OCI-LY1 (cell line): ENCODE measurements around the gene TOR3A.
"Not testable (repeated sequence)": the region's sequence is repeated elsewhere in the genome, so short reads cannot be mapped to it uniquely, and the experiment has no call there.

Experiments used
- H2AFZ ChIP-seq: fragments of 200-600 bp; sonication (generic), shearing (Covaris generic); 2 replicates; pipeline ENCODE4 v1.6.0; 2014; ENCODE audit warnings: antibody characterized with exemption, mild to moderate bottlenecking, low read length
- H3F3A ChIP-seq: fragments of 200-600 bp; sonication (generic), shearing (Covaris generic); 2 replicates; pipeline ENCODE4 v1.6.0; 2014; ENCODE audit warnings: mild to moderate bottlenecking, antibody characterized with exemption, low read length, moderate library complexity; ENCODE audit not compliant: insufficient read depth
- H3K27ac ChIP-seq: fragments of 200-600 bp; sonication (generic); 2 replicates; pipeline ENCODE4 v1.5.1; 2014; ENCODE audit warnings: low read length, mixed run types, mild to moderate bottlenecking, low read depth; ENCODE audit not compliant: poor library complexity, severe bottlenecking
- H3K27me3 ChIP-seq: fragments of 200-600 bp; sonication (generic); 2 replicates; pipeline ENCODE4 v1.6.0; 2014; ENCODE audit warnings: antibody characterized with exemption, mild to moderate bottlenecking, low read length, moderate library complexity; ENCODE audit not compliant: insufficient read depth
- H3K36me3 ChIP-seq: fragments of 200-600 bp; sonication (generic); 2 replicates; pipeline ENCODE4 v1.6.1; 2014; ENCODE audit warnings: mild to moderate bottlenecking, antibody characterized with exemption, low read length, moderate library complexity, mixed read lengths; ENCODE audit not compliant: insufficient read depth
- H3K4me1 ChIP-seq: fragments of 200-600 bp; sonication (generic); 2 replicates; pipeline ENCODE4 v1.5.1; 2014; ENCODE audit warnings: mild to moderate bottlenecking, low read length, moderate library complexity; ENCODE audit not compliant: insufficient read depth, severe bottlenecking
- H3K4me2 ChIP-seq: fragments of 200-600 bp; sonication (generic), shearing (Covaris generic); 2 replicates; pipeline ENCODE4 v1.6.1; 2014; ENCODE audit warnings: low read length
- H3K4me3 ChIP-seq: fragments of 200-600 bp; sonication (generic); 2 replicates; pipeline ENCODE4 v1.5.1; 2014; ENCODE audit warnings: low read length, low read depth, mild to moderate bottlenecking, mixed read lengths; ENCODE audit not compliant: poor library complexity, severe bottlenecking
- H3K79me2 ChIP-seq: fragments of 200-600 bp; shearing (Covaris generic); 2 replicates; pipeline ENCODE4 v1.6.1; 2016; ENCODE audit warnings: mixed run types, low read length, mixed read lengths; ENCODE audit not compliant: insufficient read depth
- H3K9ac ChIP-seq: fragments of 200-600 bp; sonication (generic), shearing (Covaris generic); 2 replicates; pipeline ENCODE4 v1.6.1; 2014; ENCODE audit warnings: mild to moderate bottlenecking, low read length, mixed read lengths
- H3K9me2 ChIP-seq: fragments of 200-600 bp; sonication (generic), shearing (Covaris generic); 2 replicates; pipeline ENCODE4 v1.6.1; 2014; ENCODE audit warnings: low read depth, mild to moderate bottlenecking, low read length, mixed read lengths
- H3K9me3 ChIP-seq: fragments of 200-600 bp; shearing (Covaris generic); 2 replicates; pipeline ENCODE4 v1.6.1; 2014; ENCODE audit warnings: low read length, mixed read lengths
- H4K20me1 ChIP-seq: fragments of 200-600 bp; sonication (generic), shearing (Covaris generic); 2 replicates; pipeline ENCODE4 v1.6.0; 2016; ENCODE audit warnings: mild to moderate bottlenecking, low read length; ENCODE audit not compliant: insufficient read depth
- EZH2 ChIP-seq: fragments of 200-600 bp; sonication (generic), shearing (Covaris generic); IDR thresholded peaks from 2 replicates; pipeline ENCODE4 v1.8.0; 2017; ENCODE audit warnings: borderline replicate concordance, mixed run types, mild to moderate bottlenecking, antibody characterized with exemption, low read length, moderate library complexity, mixed read lengths
- TF ChIP-seq, protein P1 (sequence below): fragments of 200-600 bp; sonication (generic), shearing (Covaris generic); IDR thresholded peaks from 2 replicates; pipeline ENCODE4 v1.5.1; 2017; ENCODE audit warnings: mild to moderate bottlenecking, antibody characterized with exemption, low read length, moderate library complexity, mixed read lengths

TOR3A gene

DNA sequence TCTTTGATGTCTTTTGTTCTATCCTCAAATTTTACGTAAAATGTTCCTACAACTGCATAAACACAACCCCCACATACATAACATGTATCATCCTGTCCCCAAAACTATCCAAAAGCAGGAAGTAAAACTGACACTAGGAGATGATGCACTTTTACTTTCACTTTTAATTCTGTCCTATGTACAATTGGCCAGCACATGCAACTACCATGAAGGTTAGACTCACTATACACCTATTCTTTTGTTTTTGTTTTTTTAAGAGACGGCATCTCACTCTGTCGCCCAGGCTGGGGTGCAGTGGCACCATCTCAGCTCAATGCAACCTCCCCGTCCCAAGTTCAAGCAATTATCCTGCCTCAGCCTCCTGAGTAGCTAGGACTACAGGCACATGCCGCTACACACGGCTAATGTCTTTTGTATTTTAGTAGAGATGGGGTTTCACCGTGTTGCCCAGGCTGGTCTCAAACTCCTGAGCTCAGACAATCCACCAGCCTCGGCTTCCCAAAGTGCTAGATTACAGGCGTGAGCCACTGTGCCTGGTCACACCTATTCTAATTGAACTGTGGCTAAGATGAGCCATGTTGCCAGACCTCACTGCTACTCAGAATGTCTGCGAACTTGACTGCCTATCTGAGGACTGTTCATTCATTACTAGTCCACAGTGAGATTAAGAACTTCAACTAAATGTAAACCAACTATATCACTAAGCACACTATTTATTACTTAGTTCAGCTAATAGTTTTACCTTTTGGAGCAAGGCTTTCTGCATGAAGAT is 48.0 kb downstream of the TOR3A start:
- Histone ChIP-seq H3K9me3 (no peaks in the 10 kb centered on the region), H3K79me2 (no peaks in the 10 kb centered on the region), H3K36me3 (no peaks in the 10 kb centered on the region), H3K27ac (peak overlapping the region; percentile 75), H3K4me1 (peaks cover 24% of the 10 kb centered on the region), H4K20me1 (no peaks in the 10 kb centered on the region), H3K9ac (peak overlapping the region; percentile 33; the same call in 1 of the 2 replicates), H3K4me2 (peak overlapping the region; percentile 71), H3K4me3 (peak overlapping the region; percentile 48), H2AFZ (no peak overlapping the region), H3F3A (peaks cover 5% of the 10 kb centered on the region; the same call in 1 of the 2 replicates), H3K27me3 (no peaks in the 10 kb centered on the region), H3K9me2 (no peaks in the 10 kb centered on the region)
- TF ChIP-seq, protein P1, sequence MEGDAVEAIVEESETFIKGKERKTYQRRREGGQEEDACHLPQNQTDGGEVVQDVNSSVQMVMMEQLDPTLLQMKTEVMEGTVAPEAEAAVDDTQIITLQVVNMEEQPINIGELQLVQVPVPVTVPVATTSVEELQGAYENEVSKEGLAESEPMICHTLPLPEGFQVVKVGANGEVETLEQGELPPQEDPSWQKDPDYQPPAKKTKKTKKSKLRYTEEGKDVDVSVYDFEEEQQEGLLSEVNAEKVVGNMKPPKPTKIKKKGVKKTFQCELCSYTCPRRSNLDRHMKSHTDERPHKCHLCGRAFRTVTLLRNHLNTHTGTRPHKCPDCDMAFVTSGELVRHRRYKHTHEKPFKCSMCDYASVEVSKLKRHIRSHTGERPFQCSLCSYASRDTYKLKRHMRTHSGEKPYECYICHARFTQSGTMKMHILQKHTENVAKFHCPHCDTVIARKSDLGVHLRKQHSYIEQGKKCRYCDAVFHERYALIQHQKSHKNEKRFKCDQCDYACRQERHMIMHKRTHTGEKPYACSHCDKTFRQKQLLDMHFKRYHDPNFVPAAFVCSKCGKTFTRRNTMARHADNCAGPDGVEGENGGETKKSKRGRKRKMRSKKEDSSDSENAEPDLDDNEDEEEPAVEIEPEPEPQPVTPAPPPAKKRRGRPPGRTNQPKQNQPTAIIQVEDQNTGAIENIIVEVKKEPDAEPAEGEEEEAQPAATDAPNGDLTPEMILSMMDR: no peak
- TF ChIP-seq EZH2: no peak

DNA sequence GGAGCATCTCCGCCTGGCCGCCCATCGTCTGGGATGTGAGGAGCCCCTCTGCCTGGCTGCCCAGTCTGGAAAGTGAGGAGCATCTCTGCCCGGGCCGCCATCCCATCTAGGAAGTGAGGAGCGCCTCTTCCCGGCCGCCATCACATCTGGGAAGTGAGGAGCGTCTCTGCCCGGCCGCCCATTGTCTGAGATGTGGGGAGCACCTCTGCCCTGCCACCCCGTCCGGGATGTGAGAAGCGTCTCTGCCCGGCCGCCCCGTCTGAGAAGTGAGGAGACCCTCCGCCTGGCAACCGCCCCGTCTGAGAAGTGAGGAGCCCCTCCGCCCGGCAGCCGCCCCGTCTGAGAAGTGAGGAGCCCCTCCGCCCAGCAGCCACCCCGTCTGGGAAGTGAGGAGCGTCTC is 53.3 kb downstream of the TOR3A start:
- not testable (repeated sequence) for H3K9me3 ChIP-seq, H3K36me3 ChIP-seq, H3K79me2 ChIP-seq, H3K4me1 ChIP-seq, H3F3A ChIP-seq, H3K9me2 ChIP-seq, H4K20me1 ChIP-seq, H2AFZ ChIP-seq, H3K27me3 ChIP-seq, H3K4me2 ChIP-seq, H3K4me3 ChIP-seq, H3K27ac ChIP-seq, H3K9ac ChIP-seq

DNA sequence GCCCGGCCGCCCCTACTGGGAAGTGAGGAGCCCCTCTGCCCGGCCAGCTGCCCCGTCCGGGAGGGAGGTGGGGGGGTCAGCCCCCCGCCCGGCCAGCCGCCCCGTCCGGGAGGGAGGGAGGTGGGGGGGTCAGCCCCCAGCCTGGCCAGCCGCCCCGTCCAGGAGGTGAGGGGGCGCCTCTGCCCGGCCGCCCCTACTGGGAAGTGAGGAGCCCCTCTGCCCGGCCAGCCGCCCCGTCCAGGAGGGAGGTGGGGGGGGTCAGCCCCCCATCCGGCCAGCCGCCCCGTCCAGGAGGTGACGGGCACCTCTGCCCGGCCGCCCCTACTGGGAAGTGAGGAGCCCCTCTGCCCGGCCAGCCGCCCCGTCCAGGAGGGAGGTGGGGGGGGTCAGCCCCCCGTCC is 53.8 kb downstream of the TOR3A start:
- not testable (repeated sequence) for H4K20me1 ChIP-seq, H3F3A ChIP-seq, H2AFZ ChIP-seq, H3K36me3 ChIP-seq, H3K79me2 ChIP-seq, H3K9me2 ChIP-seq, H3K4me1 ChIP-seq, H3K9me3 ChIP-seq, H3K4me3 ChIP-seq, H3K4me2 ChIP-seq, H3K9ac ChIP-seq, H3K27me3 ChIP-seq, H3K27ac ChIP-seq

DNA sequence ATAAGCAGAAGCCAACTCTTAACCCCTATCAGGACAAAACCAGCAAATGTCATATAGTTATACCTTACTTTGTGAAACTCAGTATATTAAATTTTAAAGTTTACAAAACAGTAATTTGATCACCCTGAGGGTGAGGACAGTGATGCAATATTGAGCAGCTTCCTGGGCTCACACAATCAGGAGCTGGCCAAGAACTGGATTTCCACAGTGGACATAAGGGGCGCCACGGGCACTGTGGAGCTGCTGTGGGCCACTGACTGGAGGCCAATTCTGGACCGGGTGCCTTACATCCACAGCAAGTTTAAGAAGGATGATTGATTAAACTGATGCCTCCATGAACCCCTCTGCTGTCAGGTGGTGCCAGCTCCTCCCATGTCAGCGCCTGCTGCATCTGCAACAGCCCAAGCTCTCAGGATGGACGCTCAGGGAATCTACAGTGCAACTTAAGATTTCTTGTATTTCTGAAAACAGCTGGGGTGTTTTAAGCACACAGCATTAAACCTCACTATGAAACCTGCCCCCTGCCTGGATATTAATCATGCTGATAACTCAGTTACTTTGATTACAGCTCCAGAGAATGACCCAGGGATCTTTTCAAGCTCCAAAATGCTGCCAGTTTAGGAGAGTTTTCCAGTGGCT is 55.9 kb downstream of the TOR3A start:
- no peak overlapping the region for H3K4me2 ChIP-seq
- H3K9me2 ChIP-seq: no peaks in the 10 kb centered on the region

DNA sequence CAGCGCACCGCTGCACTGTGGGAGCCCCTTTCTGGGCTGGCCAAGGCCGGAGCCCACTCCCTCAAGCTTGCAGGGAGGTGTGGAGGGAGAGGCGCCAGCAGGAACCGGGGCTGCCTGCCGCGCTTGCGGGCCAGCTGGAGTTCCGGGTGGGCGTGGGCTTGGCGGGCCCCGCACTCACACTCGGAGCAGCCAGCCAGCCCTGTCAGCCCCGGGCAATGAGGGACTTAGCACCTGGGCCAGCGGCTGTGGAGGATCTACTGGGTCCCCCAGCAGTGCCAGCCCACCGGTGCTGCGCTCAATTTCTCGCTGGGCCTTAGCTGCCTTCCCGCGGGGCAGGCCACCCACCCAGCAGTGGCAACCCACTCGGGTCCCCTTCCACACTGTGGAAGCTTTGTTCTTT is 56.9 kb downstream of the TOR3A start:
- peaks cover 17% of the 10 kb centered on the region for H3K4me1 ChIP-seq
- not testable (repeated sequence) for H3K9me3 ChIP-seq, H2AFZ ChIP-seq, H3F3A ChIP-seq, H3K27ac ChIP-seq, H4K20me1 ChIP-seq, H3K79me2 ChIP-seq, H3K4me3 ChIP-seq, H3K4me2 ChIP-seq, H3K9me2 ChIP-seq, H3K36me3 ChIP-seq, H3K9ac ChIP-seq, H3K27me3 ChIP-seq

More for the DNA sequence above, 55.9 kb downstream of the TOR3A start:
- Histone ChIP-seq H3K9ac (no peak overlapping the region), H3K27me3 (no peaks in the 10 kb centered on the region), H3K27ac (no peak overlapping the region), H3F3A (no peaks in the 10 kb centered on the region), H3K4me3 (no peak overlapping the region), H3K79me2 (no peaks in the 10 kb centered on the region), H3K9me3 (no peaks in the 10 kb centered on the region), H3K36me3 (no peaks in the 10 kb centered on the region), H2AFZ (no peak overlapping the region), H4K20me1 (no peaks in the 10 kb centered on the region), H3K4me1 (peaks cover 14% of the 10 kb centered on the region)
- TF ChIP-seq, protein P1: no peak
- TF ChIP-seq EZH2: no peak
